Mammary epithelial cell (primary cell): ENCODE results near the gene WDR46.

Experiments
- EZH2 ChIP-seq: IDR thresholded peaks from 2 replicates; pipeline ENCODE4 v1.6.1; 2012; ENCODE audit warnings: low read length, inconsistent platforms, borderline replicate concordance
- TF ChIP-seq, protein P1 (sequence below), 2 donors: IDR thresholded peaks in 1 of 2; conservative IDR thresholded peaks in 1 of 2; 2 replicates each; pipeline ENCODE4 v1.5.1; 2011 to 2012; ENCODE audit warnings: inconsistent platforms in 2 of 2, low read length in 2 of 2, mild to moderate bottlenecking in 2 of 2, control low read depth in 1 of 2, low read depth in 1 of 2; ENCODE audit not compliant: insufficient read depth in 1 of 2; ENCODE audit errors: extremely low read depth in 1 of 2

DNA sequence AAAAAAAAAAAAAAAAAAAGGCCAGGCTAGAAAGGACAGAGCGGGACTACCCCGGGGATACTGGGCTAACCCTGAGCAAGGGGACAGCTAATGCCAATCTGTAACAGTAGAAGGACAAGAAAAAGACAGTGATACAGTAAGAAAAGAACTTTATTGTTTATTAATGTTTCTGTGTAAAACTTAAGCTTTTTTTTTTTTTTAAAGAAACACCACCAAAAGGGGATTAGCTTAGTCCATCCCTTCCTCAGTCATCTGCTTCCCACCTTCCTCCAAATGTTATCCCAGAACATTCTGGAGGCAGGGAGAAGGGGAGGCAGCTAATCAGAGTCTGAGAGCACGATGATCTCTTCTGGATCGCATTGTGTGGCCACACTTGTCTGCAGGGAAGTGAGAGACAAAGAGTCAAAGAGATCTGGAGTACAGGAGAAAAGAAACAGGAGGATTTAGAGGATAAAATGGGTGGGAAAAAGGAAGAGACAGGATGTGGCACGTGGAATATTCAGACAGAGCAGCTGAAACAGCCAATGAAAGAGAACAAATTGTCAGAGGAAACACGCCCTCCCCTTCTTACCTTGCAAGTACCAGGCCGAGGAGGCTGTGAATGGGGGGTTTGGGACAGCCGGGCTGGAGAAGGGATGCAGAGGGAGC is 29.5 kb upstream of the WDR46 start:
- TF ChIP-seq, protein P1, sequence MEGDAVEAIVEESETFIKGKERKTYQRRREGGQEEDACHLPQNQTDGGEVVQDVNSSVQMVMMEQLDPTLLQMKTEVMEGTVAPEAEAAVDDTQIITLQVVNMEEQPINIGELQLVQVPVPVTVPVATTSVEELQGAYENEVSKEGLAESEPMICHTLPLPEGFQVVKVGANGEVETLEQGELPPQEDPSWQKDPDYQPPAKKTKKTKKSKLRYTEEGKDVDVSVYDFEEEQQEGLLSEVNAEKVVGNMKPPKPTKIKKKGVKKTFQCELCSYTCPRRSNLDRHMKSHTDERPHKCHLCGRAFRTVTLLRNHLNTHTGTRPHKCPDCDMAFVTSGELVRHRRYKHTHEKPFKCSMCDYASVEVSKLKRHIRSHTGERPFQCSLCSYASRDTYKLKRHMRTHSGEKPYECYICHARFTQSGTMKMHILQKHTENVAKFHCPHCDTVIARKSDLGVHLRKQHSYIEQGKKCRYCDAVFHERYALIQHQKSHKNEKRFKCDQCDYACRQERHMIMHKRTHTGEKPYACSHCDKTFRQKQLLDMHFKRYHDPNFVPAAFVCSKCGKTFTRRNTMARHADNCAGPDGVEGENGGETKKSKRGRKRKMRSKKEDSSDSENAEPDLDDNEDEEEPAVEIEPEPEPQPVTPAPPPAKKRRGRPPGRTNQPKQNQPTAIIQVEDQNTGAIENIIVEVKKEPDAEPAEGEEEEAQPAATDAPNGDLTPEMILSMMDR (conservative IDR thresholded peaks at IDR 0.05 in 1 of 2, IDR thresholded peaks at IDR 0.05 in 1 of 2; ENCODE audit: extremely low read depth in 1 of 2, insufficient read depth in 1 of 2, low read depth in 1 of 2, low read length in 2 of 2) = no peak
- no peak for TF ChIP-seq EZH2
